Frontal cortex (tissue), 4 donors: ENCODE measurements around the gene KLC3. TPM values are rescaled to one million over a fixed set of nuclear protein-coding genes. Genes with fewer than 3 reads are reported as not detected.

ENCODE experiments used
- DNase-seq, 2 donors: peaks; one replicate each; pipeline ENCODE4 v3.0.0; 2012; ENCODE audit warnings: low spot score in 2 of 2
- FAIRE-seq: peaks from 2 replicates; lab custom pipeline; 2012; peaks lifted over from hg19 to GRCh38; lab: Jason Lieb, UNC
- total RNA-seq: library from RNA; depleted of rRNA; stranded (reverse); fragments of >200 nt; gene quantifications from one replicate; pipeline ENCODE4 v1.2.3, GENCODE V29; 2014
- donor health status: control.
- donor health status: control.
- donor health status: control.

KLC3 gene
- total RNA-seq, 1 donor from 2014 or later = 0.41 TPM

GRCh38 chr19:45363861-45364459 is 23.4 kb downstream of the KLC3 start:
- FAIRE-seq = no peak
- no peak for DNase-seq

GRCh38 chr19:45364696-45365095 is 24.1 kb downstream of the KLC3 start:
- DNase-seq = no peak
- FAIRE-seq = no peak

GRCh38 chr19:45368127-45368526 is 27.6 kb downstream of the KLC3 start:
- FAIRE-seq = no peak

DNA sequence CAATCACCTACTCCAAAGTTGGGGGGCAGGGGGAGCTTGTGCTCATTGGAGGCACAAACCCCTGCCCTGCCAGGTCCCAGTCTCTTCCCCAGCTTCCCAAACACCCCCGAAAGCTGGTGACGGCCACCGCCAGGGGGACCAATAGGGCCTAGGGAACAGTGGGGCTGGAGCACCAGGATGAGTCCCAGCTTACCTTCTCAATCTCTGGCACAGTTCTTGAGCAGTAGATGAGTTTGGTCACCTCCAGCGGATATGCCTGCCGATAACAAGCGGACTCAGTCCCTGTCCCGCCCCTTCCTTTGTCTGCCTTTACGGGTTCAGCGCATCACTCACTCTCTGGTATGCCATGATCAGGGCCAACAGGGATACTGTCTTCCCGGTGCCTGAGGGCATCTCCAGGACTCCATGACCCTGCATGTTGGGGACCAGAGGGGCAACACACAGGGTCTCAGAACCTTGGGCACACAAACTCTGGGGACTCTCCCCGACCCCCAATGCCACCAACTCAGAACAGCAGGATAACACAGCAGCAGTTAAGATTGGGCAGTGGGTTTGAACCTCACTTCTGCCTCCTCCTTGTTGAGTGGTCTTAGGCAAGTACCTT is 28.3 kb downstream of the KLC3 start:
- FAIRE-seq (no peak), DNase-seq (no peak)

More at GRCh38 chr19:45368127-45368526, 27.6 kb downstream of the KLC3 start:
- DNase-seq = no peak

DNA sequence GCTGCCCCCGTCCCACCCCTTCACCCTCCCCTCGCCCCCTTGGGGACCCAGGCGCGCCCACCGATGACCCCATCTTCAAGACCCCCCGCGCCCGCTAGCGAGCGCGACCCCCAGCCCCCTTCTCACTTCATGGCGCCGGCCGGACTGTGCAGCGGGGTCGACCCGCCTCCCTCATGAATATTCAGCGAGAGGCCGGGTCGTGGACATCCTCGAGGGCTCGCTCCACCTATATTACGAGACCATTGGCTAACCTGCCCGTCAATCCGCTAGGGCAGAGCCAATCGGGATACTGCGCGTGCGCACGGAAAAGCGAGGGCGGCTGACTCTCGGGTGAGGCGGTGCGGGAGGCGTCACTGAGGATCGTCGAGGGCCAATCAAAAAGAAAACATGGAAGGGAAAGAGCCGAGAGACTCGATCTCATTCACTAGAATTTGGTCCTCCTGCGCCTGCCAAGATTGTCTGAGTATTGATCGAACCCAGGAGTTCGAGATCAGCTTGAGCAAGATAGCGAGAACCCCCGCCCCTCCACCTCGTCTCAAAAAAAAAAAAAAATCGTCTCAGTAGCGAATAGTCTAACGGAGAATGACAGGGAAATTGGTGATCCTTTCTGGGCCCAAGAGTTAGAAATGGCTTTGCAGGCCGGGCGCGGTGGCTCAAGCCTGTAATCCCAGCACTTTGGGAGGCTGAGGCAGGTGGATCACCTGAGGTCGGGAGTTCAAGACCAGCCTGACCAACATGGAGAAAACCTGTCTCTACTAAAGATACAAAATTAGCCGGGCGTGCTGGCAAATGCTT is 30.1 kb downstream of the KLC3 start, which contains the start of gene ERCC2:
ERCC2 (minus strand) TSS at position 164 of the 795 bp plus-strand sequence; CDS start at position 131, 33 bp downstream.
- peak; percentile 100 for DNase-seq
- FAIRE-seq = peak; percentile 70

DNA sequence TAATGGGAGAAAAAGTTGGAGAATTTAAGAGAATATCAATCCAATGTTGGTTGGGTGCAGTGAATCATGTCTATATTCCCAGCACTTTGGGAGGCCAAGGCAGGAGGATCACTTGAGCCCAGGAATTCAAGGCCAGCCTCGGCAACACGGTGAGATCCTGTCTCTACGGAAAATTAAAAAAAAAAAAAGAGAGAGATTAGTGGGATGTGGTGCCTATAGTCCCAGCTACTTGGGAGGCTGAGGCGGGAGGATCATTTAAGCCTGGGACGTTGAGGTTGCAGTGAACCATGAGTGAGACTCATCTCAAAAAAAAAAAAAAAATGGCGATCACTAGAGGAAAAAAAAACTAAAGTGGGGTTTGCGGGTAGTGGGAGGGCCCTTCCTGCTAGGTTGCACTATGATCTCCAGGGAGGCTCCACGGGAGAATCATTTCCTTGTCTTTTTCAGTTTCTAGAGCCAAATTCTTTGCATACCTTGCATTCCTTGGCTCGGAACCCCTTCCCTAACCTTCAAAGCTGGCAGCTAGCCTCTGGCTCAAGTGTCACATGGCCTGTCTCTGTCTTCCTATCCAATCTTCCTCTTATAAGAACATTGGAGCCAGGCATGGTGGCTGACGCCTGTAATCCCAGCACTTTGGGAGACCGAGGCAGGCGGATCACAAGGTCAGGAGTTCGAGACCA is 35.6 kb downstream of the KLC3 start:
- FAIRE-seq (no peak), DNase-seq (no peak)

- no peak for FAIRE-seq
- no peak for DNase-seq
Measured at GRCh38 chr19:45380107-45380506, 39.6 kb downstream of the KLC3 start.

DNA sequence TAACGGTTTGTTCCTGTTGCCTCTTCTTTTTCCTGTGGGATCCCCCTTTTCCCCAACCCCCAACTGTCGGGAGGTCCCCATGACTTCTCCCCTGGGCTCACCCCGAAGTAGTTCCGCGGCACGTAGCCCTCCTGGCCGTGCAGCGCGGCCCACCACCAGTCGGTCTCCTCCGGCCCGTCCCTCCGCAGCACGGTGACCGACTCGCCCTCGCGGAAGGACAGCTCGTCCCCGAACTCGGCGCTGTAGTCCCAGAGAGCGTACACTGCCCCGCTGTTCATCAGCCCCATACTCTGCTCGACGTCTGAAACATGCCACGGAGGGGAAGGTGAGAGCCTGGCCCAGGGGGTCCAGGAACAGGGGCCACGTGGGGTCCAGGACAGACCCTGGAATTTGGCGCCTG is 41.9 kb downstream of the KLC3 start:
- FAIRE-seq (no peak), DNase-seq (no peak)

GRCh38 chr19:45385392-45386221 is 45.1 kb downstream of the KLC3 start:
- no peak for FAIRE-seq
- peak in 1 of 2 donors; percentile 29 for DNase-seq

DNA sequence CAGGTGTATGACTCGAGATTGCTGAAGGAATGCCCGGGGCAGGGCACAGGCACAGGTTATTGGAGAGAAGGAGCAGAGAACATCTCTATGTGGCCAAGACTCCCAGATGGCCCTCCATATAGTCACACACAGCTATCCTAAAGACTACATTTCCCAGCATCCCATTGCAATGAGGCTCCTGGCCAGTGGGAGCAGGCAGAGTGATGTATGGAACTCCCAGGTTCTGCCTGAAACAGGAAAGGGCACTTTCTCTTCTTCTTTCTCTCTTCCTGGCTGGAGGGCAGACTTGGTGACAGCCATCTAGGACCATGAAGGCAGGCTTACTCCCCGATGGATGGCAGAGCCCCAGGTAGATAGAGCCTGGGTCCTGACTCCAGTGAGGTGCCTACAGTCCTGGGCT is 50.8 kb downstream of the KLC3 start:
- FAIRE-seq (no peak), DNase-seq (no peak)

DNA sequence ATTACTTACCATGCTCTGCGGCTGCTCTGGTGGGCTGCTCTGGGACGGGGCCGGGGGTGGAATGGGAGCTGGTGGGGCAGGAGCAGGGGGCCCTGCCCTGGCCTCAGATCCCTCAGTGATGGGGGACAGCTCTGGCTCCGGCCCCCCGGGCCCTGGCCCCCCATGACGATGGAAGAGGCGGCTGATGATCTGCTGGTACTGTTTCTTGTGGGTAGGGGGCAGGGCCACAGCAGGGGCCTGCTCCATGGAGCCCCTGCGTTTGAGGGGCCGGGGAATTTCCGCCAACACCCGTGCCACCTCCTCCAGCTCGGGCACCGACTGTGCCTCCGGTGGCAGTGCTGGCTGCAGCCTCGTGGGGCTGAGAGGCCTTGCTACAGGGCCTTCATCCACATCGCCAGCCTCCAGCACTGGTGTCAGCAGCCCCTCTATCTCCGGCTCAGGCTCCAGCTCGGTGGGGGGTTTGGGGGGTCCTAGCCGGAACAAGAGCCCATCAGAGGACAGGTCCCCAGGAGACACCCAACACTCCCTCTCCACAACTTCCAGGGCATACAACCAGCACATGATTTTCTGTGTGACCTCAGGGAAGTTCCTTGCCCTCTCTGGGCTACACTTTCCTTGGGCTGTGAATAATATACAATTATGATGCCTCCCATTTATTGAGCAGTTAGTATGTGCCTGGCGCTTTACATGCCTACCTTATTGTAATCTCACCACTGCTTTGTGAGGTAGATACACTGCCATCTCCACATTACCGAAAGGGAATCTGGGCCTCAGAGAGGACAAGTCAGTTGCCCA is 51.5 kb downstream of the KLC3 start:
- FAIRE-seq (no peak), DNase-seq (no peak)

DNA sequence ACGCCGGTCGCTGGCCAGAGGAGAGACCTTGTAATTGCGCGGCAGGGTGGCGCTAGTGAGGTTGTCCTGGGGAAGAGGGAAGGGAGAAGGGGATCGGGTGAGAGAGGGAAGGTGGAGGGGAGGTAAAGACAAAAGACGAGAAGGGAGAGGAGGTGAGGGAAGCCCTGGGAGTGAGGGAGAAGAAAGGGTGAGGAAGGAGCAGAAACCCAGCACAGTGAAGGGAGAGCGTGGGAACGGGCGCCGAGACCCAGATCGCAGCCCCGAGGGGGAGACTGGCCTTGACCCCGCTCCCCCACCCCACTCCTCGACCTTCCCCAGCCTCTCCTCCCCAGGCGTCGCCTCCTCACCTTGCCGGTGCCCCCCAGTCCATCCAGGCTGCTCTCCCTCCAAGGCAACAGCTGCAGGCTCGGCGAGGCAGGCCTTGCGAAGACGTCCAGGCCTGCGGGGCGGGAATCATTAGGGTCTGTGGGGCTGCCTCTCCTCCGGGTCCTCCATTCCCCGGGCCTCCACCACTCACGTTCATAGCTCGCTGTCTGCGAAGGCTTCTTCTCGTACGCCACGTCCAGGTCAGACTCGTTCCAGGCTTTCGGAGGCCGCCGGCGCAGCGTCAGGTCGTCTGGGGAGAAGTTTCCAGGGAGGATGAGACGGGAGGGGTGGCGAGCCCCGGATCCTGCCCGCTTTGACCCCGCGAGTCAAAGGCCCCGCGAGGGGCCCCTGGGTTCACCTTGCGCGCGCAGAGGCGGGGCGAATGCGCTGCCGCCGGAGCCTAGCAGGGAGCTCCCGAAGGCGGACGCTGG is 55.5 kb downstream of the KLC3 start:
- FAIRE-seq (no peak), DNase-seq (no peak)

GRCh38 chr19:45400192-45400591 is 59.6 kb downstream of the KLC3 start:
- DNase-seq = no peak
- no peak for FAIRE-seq

Other genes starting within 250 kb of the KLC3 start
- gene PPP1R37, start 247.6 kb upstream of the KLC3 start, total RNA-seq = 24.1 TPM
- 1.2 TPM for gene NKPD1, start 179.8 kb upstream of the KLC3 start, total RNA-seq
- gene TRAPPC6A, start 162.5 kb upstream of the KLC3 start, total RNA-seq = 2.9 TPM
- gene BLOC1S3, start 162.0 kb upstream of the KLC3 start, total RNA-seq = 3.3 TPM
- gene EXOC3L2, start 95.3 kb upstream of the KLC3 start, total RNA-seq = not detected
- gene MARK4, start 89.5 kb upstream of the KLC3 start, total RNA-seq = 32.6 TPM
- not detected for gene CKM, start 17.9 kb upstream of the KLC3 start, total RNA-seq
- 14.3 TPM for gene ERCC2, start 29.8 kb downstream of the KLC3 start, total RNA-seq
- gene PPP1R13L, start 64.3 kb downstream of the KLC3 start, total RNA-seq = under 0.01 TPM
- gene POLR1G, start 65.9 kb downstream of the KLC3 start, total RNA-seq = 3.7 TPM
- 55.0 TPM for gene ERCC1, start 83.2 kb downstream of the KLC3 start, total RNA-seq
- 2.0 TPM for gene FOSB, start 127.2 kb downstream of the KLC3 start, total RNA-seq
- gene RTN2, start 156.3 kb downstream of the KLC3 start, total RNA-seq = 54.2 TPM
- 0.82 TPM for gene PPM1N, start 157.7 kb downstream of the KLC3 start, total RNA-seq
- 9.0 TPM for gene VASP, start 166.7 kb downstream of the KLC3 start, total RNA-seq
- gene OPA3, start 244.1 kb downstream of the KLC3 start, total RNA-seq = 1.6 TPM